ENCODE data around the gene SLC17A7. TPM values are rescaled to one million over a fixed set of nuclear protein-coding genes. Genes with fewer than 3 reads are reported as not detected.

Gene SLC17A7
- total RNA-seq, 1 experiment from 2014 or later = 1.8 TPM

GRCh38 chr19:49488863-49489537 lies 47.7 kb upstream of the SLC17A7 start:
- Histone ChIP-seq H4K20me1 (ENCODE audit: insufficient read depth) (peaks cover 19% of the 10 kb centered on the region; the same call in 1 of the 2 replicates), H2AFZ (ENCODE audit: low read depth, low read length, poor library complexity, severe bottlenecking) (no peak overlapping the region), H3K27ac (ENCODE audit: low read depth, low read length) (peak overlapping the region; percentile 86), H3K36me3 (ENCODE audit: control insufficient read depth in 1 of 2, insufficient read depth in 2 of 2, low read length in 2 of 2) (peaks cover 21 to 47% of the 10 kb centered on the region in 2 experiments), H3K27me3 (ENCODE audit: insufficient read depth, low read length) (no peaks in the 10 kb centered on the region), H3K4me3 (replicated peaks in 1 of 2; ENCODE audit: low read depth in 1 of 2, low read length in 2 of 2) (peak overlapping the region; percentile 99 to 100), H3K9ac (ENCODE audit: low read length) (peak overlapping the region; percentile 100), H3K9me2 (ENCODE audit: insufficient read depth) (no peaks in the 10 kb centered on the region), H3K9me3 (ENCODE audit: control insufficient read depth in 1 of 2, insufficient read depth in 1 of 2, low read depth in 1 of 2, low read length in 2 of 2) (no peaks in the 10 kb centered on the region), H3K4me1 (ENCODE audit: control insufficient read depth in 1 of 2, insufficient read depth in 2 of 2, low read length in 2 of 2) (peaks cover 10 to 52% of the 10 kb centered on the region in 2 experiments; a peak in 3 of 4 replicates), H3K79me2 (ENCODE audit: insufficient read depth, low read length) (peaks cover 43% of the 10 kb centered on the region), H3K4me2 (ENCODE audit: low read length) (peak overlapping the region; percentile 85)
- DNase-seq (ENCODE audit: low read depth, low spot score) = no peak
- POLR2A ChIA-PET = interaction anchor here (0.5 to 2.1 kb wide), 5 partner anchors 12 to 241 kb away, joined by 3 to 8 read pairs (median 4); partner anchors contain the start of genes ALDH16A1 and PIH1D1
- RAD21 ChIA-PET (ENCODE audit: low non-redundant PET in 1 of 2, low total read pairs in 2 of 2, uncharacterized antibody in 2 of 2, unreplicated experiment in 2 of 2) = interaction anchor here in 1 of 2 experiments (0.6 kb wide), 1 partner anchor 10 kb away, joined by 4 read pairs; no protein-coding TSS in a partner anchor
- no peak for ATAC-seq
- TF ChIP-seq JUND (IDR thresholded peaks at IDR 0.05) = no peak
- no peak for TF ChIP-seq SP1 (IDR thresholded peaks at IDR 0.05; ENCODE audit: low read depth)
- TF ChIP-seq ATF3 (IDR thresholded peaks at IDR 0.05) = no peak
- TF ChIP-seq SIN3A (IDR thresholded peaks at IDR 0.05; ENCODE audit: low read depth) = no peak; the same call in 1 of the 2 replicates
- no peak for TF ChIP-seq EGR1 (IDR thresholded peaks at IDR 0.05; ENCODE audit: low read depth)
- TF ChIP-seq SRF (IDR thresholded peaks at IDR 0.05; ENCODE audit: low read depth) = no peak
- TF ChIP-seq MAX (IDR thresholded peaks at IDR 0.05) = no peak
- TF ChIP-seq POLR2A (IDR thresholded peaks at IDR 0.05; ENCODE audit: borderline replicate concordance, extremely low read depth, insufficient read depth, insufficient read length) = no peak
- TF ChIP-seq RAD21 (IDR thresholded peaks at IDR 0.05; ENCODE audit: low read depth) = no peak
- TF ChIP-seq ZNF274 (IDR thresholded peaks at IDR 0.05; ENCODE audit: low read depth, low read length) = no peak
- TF ChIP-seq FOSL1 (IDR thresholded peaks at IDR 0.05; ENCODE audit: low read depth) = no peak
- no peak for TF ChIP-seq ZFX (IDR thresholded peaks at IDR 0.05)
- CTCF ChIA-PET = interaction anchor here (1.2 kb wide), 1 partner anchor 13 kb away, joined by 5 read pairs; no protein-coding TSS in a partner anchor
- BruUV-seq (replicated peaks) = no TSS peak
- intact Hi-C loops (cut with micrococcal nuclease) = no loop called here
